Measurements from ENCODE around the gene PKIG. TPM values are rescaled to one million over a fixed set of nuclear protein-coding genes. Genes with fewer than 3 reads are reported as not detected.

The PKIG gene
- total and polyA plus RNA-seq, 2 experiments from 2014 or later, result 29.7 to 33.2 TPM

- no peak for DNase-seq (ENCODE audit: low spot score)
- H4K20me1 ChIP-seq (replicated peaks; ENCODE audit: insufficient read depth), result no peaks in the 10 kb centered on the region
- no peaks in the 10 kb centered on the region for H3K79me2 ChIP-seq (replicated peaks; ENCODE audit: insufficient read depth)
- no peak overlapping the region for H2AFZ ChIP-seq
- Mint-ChIP-seq H3K9me3 (no peaks in the 10 kb centered on the region), H3K4me1 (peaks cover 10% of the 10 kb centered on the region), H3K27ac (no peak overlapping the region), H3K4me3 (no peak overlapping the region), H3K27me3 (ENCODE audit: insufficient read depth, low read depth, poor library complexity) (peaks cover 3% of the 10 kb centered on the region), H3K36me3 (ENCODE audit: low read depth) (peaks cover 5% of the 10 kb centered on the region; the same call in 2 of the 3 replicates)
- H3K4me1 ChIP-seq (ENCODE audit: insufficient read depth), result peaks cover 5% of the 10 kb centered on the region
- H3K27ac ChIP-seq (ENCODE audit: low read depth), result no peak overlapping the region
- no peaks in the 10 kb centered on the region for H3F3A ChIP-seq (replicated peaks; ENCODE audit: low read depth)
- no peak overlapping the region for H3K4me3 ChIP-seq
- no peaks in the 10 kb centered on the region for H3K9me2 ChIP-seq (ENCODE audit: insufficient read depth)
- H3K27me3 ChIP-seq (ENCODE audit: insufficient read depth), result no peaks in the 10 kb centered on the region
- no peak overlapping the region for H3K4me2 ChIP-seq
- ATAC-seq, result no peak
- H3K36me3 ChIP-seq (ENCODE audit: insufficient read depth), result no peaks in the 10 kb centered on the region
- TF ChIP-seq POLR2AphosphoS5 (IDR thresholded peaks at IDR 0.05; ENCODE audit: low read depth) (no peak), REST (IDR thresholded peaks at IDR 0.05; ENCODE audit: unreplicated experiment) (no peak), ZNF331 (CRISPR knock-in tag; IDR thresholded peaks at IDR 0.05; ENCODE audit: low read depth) (no peak), CREB1 (CRISPR knock-in tag; IDR thresholded peaks at IDR 0.05; ENCODE audit: low read depth) (no peak), EZH2 (IDR thresholded peaks at IDR 0.05; ENCODE audit: low read depth, unreplicated experiment) (no peak), CTCF (conservative IDR thresholded peaks at IDR 0.05; ENCODE audit: low read depth in 2 of 2) (no peak), EZH2phosphoT487 (IDR thresholded peaks at IDR 0.05; ENCODE audit: unreplicated experiment) (no peak), JUNB (IDR thresholded peaks at IDR 0.05; ENCODE audit: unreplicated experiment) (no peak), STAT1 (IDR thresholded peaks at IDR 0.05; ENCODE audit: unreplicated experiment) (no peak), NANOG (IDR thresholded peaks at IDR 0.05; ENCODE audit: borderline replicate concordance) (no peak), ZNF114 (CRISPR knock-in tag; IDR thresholded peaks at IDR 0.05) (no peak), ZNF462 (CRISPR knock-in tag; IDR thresholded peaks at IDR 0.05) (no peak), ETS1 (IDR thresholded peaks at IDR 0.05) (no peak)
Measured at GRCh38 chr20:44629017-44629385, 46.6 kb downstream of the PKIG start.

All from GM23338 (cell line).